Activated B cell treated with CpG ODN at 0.5 μM for 24 hours (primary cell): ENCODE measurements around the gene RUFY2. TPM values are rescaled to one million over a fixed set of nuclear protein-coding genes. Genes with fewer than 3 reads are reported as not detected.

Experiments used
- ATAC-seq: fragments of 200-7000 bp; cut with Tn5 transposase; one replicate; pipeline ENCODE4 v1.10.0; 2021; ENCODE audit warnings: low read depth, mild to moderate bottlenecking, moderate library complexity
- CTCF ChIA-PET: fragments of 350-600 bp; sonication (Branson Sonifier 250); formaldehyde crosslinking; loops from one replicate; lab custom pipeline; 2021; ENCODE audit warnings: antibody characterized with exemption; lab: Charles Lee
- POLR2A ChIA-PET: fragments of 350-600 bp; sonication (Branson Sonifier 250); formaldehyde crosslinking; loops from one replicate; lab custom pipeline; 2021; ENCODE audit warnings: antibody characterized with exemption; lab: Charles Lee
- DNase-seq: peaks from one replicate; pipeline ENCODE4 v3.0.0; 2022
- H3K27ac Mint-ChIP-seq: one replicate; pipeline ENCODE4 v1.8.0; 2020; ENCODE audit warnings: mixed read lengths
- H3K27me3 Mint-ChIP-seq: one replicate; pipeline ENCODE4 v1.8.0; 2021; ENCODE audit warnings: mixed read lengths
- H3K36me3 Mint-ChIP-seq: one replicate; pipeline ENCODE4 v1.8.0; 2021; ENCODE audit warnings: low read depth, mixed read lengths
- H3K4me1 Mint-ChIP-seq: one replicate; pipeline ENCODE4 v1.8.0; 2021; ENCODE audit warnings: mixed read lengths
- H3K4me3 Mint-ChIP-seq: one replicate; pipeline ENCODE4 v1.8.0; 2020; ENCODE audit warnings: mild to moderate bottlenecking, mixed read lengths
- H3K9me3 Mint-ChIP-seq: one replicate; pipeline ENCODE4 v1.8.0; 2020; ENCODE audit warnings: mixed read lengths
- intact Hi-C: fragments of 100-400 bp; cut with micrococcal nuclease; formaldehyde crosslinking; loops from one replicate; pipeline ENCODE4 v1.15.1; 2024
- total RNA-seq: library from RNA; stranded (reverse); gene quantifications from 2 replicates; pipeline ENCODE4 v1.2.3, GENCODE V29; 2022
- TF ChIP-seq, protein P1 (sequence below): fragments of 200-600 bp; IDR thresholded peaks from one replicate; pipeline ENCODE4 v1.8.0; 2022; ENCODE audit warnings: antibody characterized with exemption, mild to moderate bottlenecking

Gene RUFY2
- total RNA-seq, 1 donor from 2014 or later: 28.5 TPM

DNA sequence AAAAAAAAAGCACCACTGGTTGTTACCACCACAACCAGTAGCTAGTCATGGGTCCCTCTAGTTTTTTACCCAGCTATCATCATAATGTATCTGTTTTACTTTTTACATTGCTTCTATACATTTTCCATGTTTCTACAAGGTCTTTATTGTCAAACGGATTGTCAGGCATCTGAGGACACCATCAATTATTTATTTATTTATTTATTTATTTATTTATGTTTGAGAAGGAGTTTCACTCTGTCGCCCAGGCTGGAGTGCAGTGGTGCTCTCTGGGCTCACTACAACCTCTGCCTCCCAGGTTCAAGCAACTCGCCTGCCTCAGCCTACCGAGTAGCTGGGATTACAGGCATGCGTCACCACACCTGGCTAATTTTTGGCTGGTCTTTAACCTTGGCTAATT is 104.2 kb downstream of the RUFY2 start:
- H3K9me3 Mint-ChIP-seq: no peaks in the 10 kb centered on the region
- TF ChIP-seq, protein P1, sequence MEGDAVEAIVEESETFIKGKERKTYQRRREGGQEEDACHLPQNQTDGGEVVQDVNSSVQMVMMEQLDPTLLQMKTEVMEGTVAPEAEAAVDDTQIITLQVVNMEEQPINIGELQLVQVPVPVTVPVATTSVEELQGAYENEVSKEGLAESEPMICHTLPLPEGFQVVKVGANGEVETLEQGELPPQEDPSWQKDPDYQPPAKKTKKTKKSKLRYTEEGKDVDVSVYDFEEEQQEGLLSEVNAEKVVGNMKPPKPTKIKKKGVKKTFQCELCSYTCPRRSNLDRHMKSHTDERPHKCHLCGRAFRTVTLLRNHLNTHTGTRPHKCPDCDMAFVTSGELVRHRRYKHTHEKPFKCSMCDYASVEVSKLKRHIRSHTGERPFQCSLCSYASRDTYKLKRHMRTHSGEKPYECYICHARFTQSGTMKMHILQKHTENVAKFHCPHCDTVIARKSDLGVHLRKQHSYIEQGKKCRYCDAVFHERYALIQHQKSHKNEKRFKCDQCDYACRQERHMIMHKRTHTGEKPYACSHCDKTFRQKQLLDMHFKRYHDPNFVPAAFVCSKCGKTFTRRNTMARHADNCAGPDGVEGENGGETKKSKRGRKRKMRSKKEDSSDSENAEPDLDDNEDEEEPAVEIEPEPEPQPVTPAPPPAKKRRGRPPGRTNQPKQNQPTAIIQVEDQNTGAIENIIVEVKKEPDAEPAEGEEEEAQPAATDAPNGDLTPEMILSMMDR: no peak
- ChIA-PET POLR2A (interaction anchor here (0.6 to 1.7 kb wide), 3 partner anchors 229 to 1032 kb away, joined by 3 to 4 read pairs (median 3); no protein-coding TSS in a partner anchor), CTCF (interaction anchor here (0.6 to 5.8 kb wide), 12 partner anchors 10 to 518 kb away, joined by 3 to 164 read pairs (median 9); partner anchors contain the start of gene ATOH7)
- H3K36me3 Mint-ChIP-seq: no peaks in the 10 kb centered on the region
- H3K4me3 Mint-ChIP-seq: no peak overlapping the region
- DNase-seq (no peak), ATAC-seq (no peak)
- no peaks in the 10 kb centered on the region for H3K27me3 Mint-ChIP-seq
- intact Hi-C loops: loop anchor here (1.0 to 5.0 kb wide), 6 partner anchors 71 to 636 kb away; partner anchors contain the start of genes ATOH7 and CTNNA3
- no peak overlapping the region for H3K27ac Mint-ChIP-seq
- H3K4me1 Mint-ChIP-seq: peaks cover 29% of the 10 kb centered on the region

DNA sequence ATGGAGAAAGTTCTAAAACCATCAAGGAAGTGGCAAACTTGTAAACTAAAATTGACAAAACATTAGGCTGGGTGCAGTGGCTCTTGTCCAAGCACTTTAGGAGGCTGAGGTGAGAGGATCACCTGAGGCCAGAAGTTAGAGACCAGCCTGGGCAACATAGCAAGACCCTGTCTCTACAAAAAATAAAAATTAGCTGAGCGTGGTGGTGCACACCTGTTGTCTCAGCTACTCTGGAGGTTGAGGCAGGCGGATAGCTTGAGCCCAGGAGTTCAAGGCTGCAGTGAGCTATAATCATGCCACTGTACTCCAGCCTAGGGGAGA is 104.6 kb downstream of the RUFY2 start:
- peaks cover 29% of the 10 kb centered on the region for H3K4me1 Mint-ChIP-seq
- no peaks in the 10 kb centered on the region for H3K36me3 Mint-ChIP-seq
- CTCF ChIA-PET: interaction anchor here (0.6 to 5.8 kb wide), 13 partner anchors 10 to 517 kb away, joined by 3 to 164 read pairs (median 8); partner anchors contain the start of genes ATOH7 and PBLD
- TF ChIP-seq, protein P1: no peak
- no peak for DNase-seq
- POLR2A ChIA-PET: interaction anchor here (0.6 to 3.6 kb wide), 5 partner anchors 29 to 1032 kb away, joined by 3 to 25 read pairs (median 4); partner anchors contain the start of gene HNRNPH3
- ATAC-seq: no peak
- no peak overlapping the region for H3K4me3 Mint-ChIP-seq
- no peak overlapping the region for H3K27ac Mint-ChIP-seq
- H3K27me3 Mint-ChIP-seq: no peaks in the 10 kb centered on the region
- intact Hi-C loops: loop anchor here (1.0 to 5.0 kb wide), 6 partner anchors 70 to 635 kb away; partner anchors contain the start of genes ATOH7 and CTNNA3
- H3K9me3 Mint-ChIP-seq: no peaks in the 10 kb centered on the region

DNA sequence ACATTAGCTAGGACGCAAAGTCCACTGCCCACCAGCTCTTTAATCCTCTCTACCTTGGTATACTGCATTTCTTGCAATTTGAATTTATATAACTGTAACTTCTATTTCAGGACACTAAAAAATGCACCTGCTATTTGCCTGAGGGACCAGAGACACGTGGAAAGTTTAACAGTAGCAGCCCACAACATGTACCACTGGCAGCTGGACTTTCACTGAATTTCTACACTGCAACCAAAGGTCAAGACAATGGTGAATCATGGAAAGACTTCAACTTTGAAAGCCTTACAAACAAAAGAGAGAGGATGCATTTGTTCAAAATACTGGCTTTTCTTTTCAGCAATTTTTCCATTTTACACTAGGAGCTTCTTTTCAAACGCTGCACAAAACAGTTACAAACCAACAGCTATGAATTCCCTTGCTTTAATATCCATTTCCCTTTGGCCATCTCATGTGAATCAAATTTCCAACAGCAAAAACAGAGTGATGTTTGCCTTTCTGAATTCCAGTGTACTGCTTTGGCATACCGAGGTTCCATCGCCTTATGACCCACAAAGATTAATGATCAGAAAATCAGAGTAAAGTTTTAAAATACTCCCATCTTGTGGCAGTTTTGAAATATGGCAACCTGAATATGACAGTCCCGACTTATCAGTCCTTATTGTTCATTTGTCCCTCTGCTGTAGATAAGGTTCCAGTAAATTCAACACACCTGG is 105.1 kb downstream of the RUFY2 start:
- H3K4me3 Mint-ChIP-seq: no peak overlapping the region
- H3K4me1 Mint-ChIP-seq: peaks cover 31% of the 10 kb centered on the region
- ChIA-PET POLR2A (interaction anchor here (0.6 to 3.6 kb wide), 7 partner anchors 30 to 537 kb away, joined by 3 to 25 read pairs (median 5); partner anchors contain the start of gene HNRNPH3), CTCF (interaction anchor here (0.6 to 5.8 kb wide), 18 partner anchors 8 to 635 kb away, joined by 3 to 164 read pairs (median 6); partner anchors contain the start of genes ATOH7, HNRNPH3 and PBLD)
- intact Hi-C loops: loop anchor here (1.0 to 5.0 kb wide), 7 partner anchors 70 to 635 kb away; partner anchors contain the start of genes ATOH7, CTNNA3 and HERC4
- ATAC-seq: peak; percentile 62
- no peaks in the 10 kb centered on the region for H3K36me3 Mint-ChIP-seq
- no peaks in the 10 kb centered on the region for H3K9me3 Mint-ChIP-seq
- TF ChIP-seq, protein P1: no peak
- H3K27me3 Mint-ChIP-seq: no peaks in the 10 kb centered on the region
- DNase-seq: no peak
- H3K27ac Mint-ChIP-seq: peak overlapping the region; percentile 90

DNA sequence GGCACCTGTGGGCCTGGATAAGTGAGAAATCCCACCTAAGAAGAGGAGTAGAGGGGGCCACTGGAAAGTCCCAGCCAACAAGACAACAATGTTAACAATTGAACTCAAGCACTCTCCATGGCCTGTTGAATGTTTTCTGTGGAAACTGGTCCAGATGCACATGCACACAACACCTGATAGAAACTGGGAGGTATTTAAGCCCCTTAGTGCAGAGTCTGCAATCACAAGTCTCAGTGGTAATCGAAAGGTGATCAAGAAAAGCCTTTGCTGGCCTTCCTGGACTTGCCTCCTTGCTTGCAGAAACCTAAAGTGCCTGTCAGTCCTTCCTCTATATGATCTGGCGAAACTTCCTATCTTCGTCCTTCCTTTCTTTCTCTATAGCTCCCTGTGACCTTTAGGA is 105.8 kb downstream of the RUFY2 start:
- intact Hi-C loops: loop anchor here (2.0 to 5.0 kb wide), 3 partner anchors 69 to 634 kb away; partner anchors contain the start of genes ATOH7 and HERC4
- no peaks in the 10 kb centered on the region for H3K27me3 Mint-ChIP-seq
- H3K36me3 Mint-ChIP-seq: no peaks in the 10 kb centered on the region
- TF ChIP-seq, protein P1: no peak
- H3K27ac Mint-ChIP-seq: peak overlapping the region; percentile 90
- H3K9me3 Mint-ChIP-seq: no peaks in the 10 kb centered on the region
- ATAC-seq (no peak), DNase-seq (no peak)
- no peak overlapping the region for H3K4me3 Mint-ChIP-seq
- ChIA-PET POLR2A (interaction anchor here (0.7 to 3.6 kb wide), 9 partner anchors 29 to 536 kb away, joined by 3 to 25 read pairs (median 4); partner anchors contain the start of gene HNRNPH3), CTCF (interaction anchor here (0.6 to 5.8 kb wide), 17 partner anchors 9 to 635 kb away, joined by 3 to 164 read pairs (median 6); partner anchors contain the start of genes ATOH7, HNRNPH3 and PBLD)
- H3K4me1 Mint-ChIP-seq: peaks cover 37% of the 10 kb centered on the region
